HG03575 (cell line): Measurements from ENCODE around the gene SLC41A1.

ENCODE experiments used
- ATAC-seq: cut with Tn5 transposase; IDR thresholded peaks from one replicate; pipeline ENCODE4 v1.9.1; 2021; ENCODE audit not compliant: unreplicated experiment, insufficient number of reproducible peaks, low FRiP score; ENCODE audit errors: extremely low read depth

SLC41A1 gene

DNA sequence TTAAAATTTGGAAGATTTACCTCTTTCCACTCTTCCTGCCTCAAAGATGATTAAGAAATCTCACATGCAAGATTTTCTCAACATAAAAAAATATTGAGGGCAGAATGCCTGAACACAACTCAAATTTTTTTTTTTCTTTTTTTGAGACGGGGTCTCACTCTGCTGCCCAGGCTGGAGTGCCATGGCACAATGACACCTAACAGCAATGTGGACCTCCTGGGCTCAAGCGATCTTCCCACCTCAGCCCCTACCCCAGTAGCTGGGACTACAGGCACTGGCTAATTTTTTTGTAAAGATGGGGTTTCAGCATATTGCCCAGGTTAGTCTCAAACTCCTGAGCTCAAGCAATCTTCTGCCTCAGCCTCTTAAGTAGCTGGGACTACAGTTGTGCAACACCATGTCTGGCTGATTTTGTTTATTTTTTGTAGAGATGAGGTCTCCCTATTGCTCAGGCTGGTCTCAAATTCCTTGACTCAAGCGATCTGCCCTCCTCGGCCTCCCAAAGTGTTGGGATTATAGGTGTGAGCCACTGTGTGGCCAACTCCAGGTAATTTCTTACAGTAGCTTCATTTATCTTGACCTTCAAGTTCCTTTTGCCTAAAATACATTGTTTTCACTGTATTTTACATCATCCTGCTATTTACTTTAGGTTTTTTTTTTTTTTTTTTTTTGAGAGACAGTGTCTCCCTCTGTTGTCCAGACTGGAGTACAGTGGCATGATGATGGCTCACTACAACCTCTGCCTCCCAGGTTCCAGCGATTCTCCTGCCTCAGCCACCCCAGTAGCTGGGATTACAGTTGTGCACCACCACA is 73.4 kb downstream of the SLC41A1 start:
- no peak for ATAC-seq
